ENCODE measurements around the gene BATF2.
"Not testable (repeated sequence)": the region's sequence is repeated elsewhere in the genome, so short reads cannot be mapped to it uniquely, and the experiment has no call there.

The BATF2 gene

GRCh38 chr11:64996710-64997380, at the start of gene BATF2:
BATF2 (minus strand) TSS chr11:64996971; CDS start chr11:64996914, 57 bp downstream.
- DNase-seq (ENCODE audit: low spot score): peak; percentile 82

- no peak for DNase-seq (ENCODE audit: low spot score)
These were observed 49.0 kb upstream of the BATF2 start for GRCh38 chr11:65045728-65046127.

GRCh38 chr11:65045061-65045460, 48.3 kb upstream of the BATF2 start:
- no peak for DNase-seq (ENCODE audit: low spot score)

GRCh38 chr11:65043881-65044501, 47.2 kb upstream of the BATF2 start:
- DNase-seq (ENCODE audit: low spot score): no peak

- DNase-seq (ENCODE audit: low spot score): no peak
These were observed 46.1 kb upstream of the BATF2 start for GRCh38 chr11:65042891-65043290.

GRCh38 chr11:65040847-65041622, 44.3 kb upstream of the BATF2 start, which contains the start of gene SAC3D1:
SAC3D1 (plus strand) TSS chr11:65041210; CDS start chr11:65041293, 83 bp downstream.
- DNase-seq (ENCODE audit: low spot score): peak; percentile 95

GRCh38 chr11:65040520-65040846, 43.7 kb upstream of the BATF2 start:
- no peak for DNase-seq (ENCODE audit: low spot score)

- DNase-seq (ENCODE audit: low spot score): no peak
These were observed 40.2 kb upstream of the BATF2 start for GRCh38 chr11:65036931-65037330.

- no peak for DNase-seq (ENCODE audit: low spot score)
These were observed 38.8 kb upstream of the BATF2 start for GRCh38 chr11:65035579-65035978.

- no peak for DNase-seq (ENCODE audit: low spot score)
These were observed 37.7 kb upstream of the BATF2 start for GRCh38 chr11:65034423-65034822.

- no peak for DNase-seq (ENCODE audit: low spot score)
These were observed 35.4 kb upstream of the BATF2 start for GRCh38 chr11:65032216-65032615.

GRCh38 chr11:65027213-65028067, 30.7 kb upstream of the BATF2 start, which contains the start of gene SNX15:
SNX15 (plus strand) TSS chr11:65027439; CDS start chr11:65027538, 99 bp downstream.
- DNase-seq (ENCODE audit: low spot score): peak; percentile 96

GRCh38 chr11:65026810-65027209, 30.0 kb upstream of the BATF2 start:
- no peak for DNase-seq (ENCODE audit: low spot score)

GRCh38 chr11:65023502-65023901, 26.7 kb upstream of the BATF2 start:
- not testable (repeated sequence) for DNase-seq (ENCODE audit: low spot score)

- DNase-seq (ENCODE audit: low spot score): no peak
These were observed 24.7 kb upstream of the BATF2 start for GRCh38 chr11:65021509-65021908.

GRCh38 chr11:65021003-65021402, 24.2 kb upstream of the BATF2 start:
- no peak for DNase-seq (ENCODE audit: low spot score)

GRCh38 chr11:65019824-65020223, 23.1 kb upstream of the BATF2 start:
- no peak for DNase-seq (ENCODE audit: low spot score)

GRCh38 chr11:65017937-65018336, 21.2 kb upstream of the BATF2 start:
- DNase-seq (ENCODE audit: low spot score): no peak

- DNase-seq (ENCODE audit: low spot score): no peak
These were observed 19.9 kb upstream of the BATF2 start for GRCh38 chr11:65016705-65017104.

- DNase-seq (ENCODE audit: low spot score): no peak
These were observed 18.0 kb upstream of the BATF2 start for GRCh38 chr11:65014726-65015227.

GRCh38 chr11:65013888-65014725, 17.3 kb upstream of the BATF2 start, which contains the start of gene ARL2:
ARL2 (plus strand) TSS chr11:65014160; CDS start chr11:65014208, 48 bp downstream.
- DNase-seq (ENCODE audit: low spot score): peak; percentile 86
